Aorta (tissue), 5 donors: ENCODE data around the gene TMEM220. TPM values are rescaled to one million over a fixed set of nuclear protein-coding genes. Genes with fewer than 3 reads are reported as not detected.

ENCODE experiments used
- ATAC-seq: fragments of 200-7000 bp; cut with Tn5 transposase; one replicate; pipeline ENCODE4 v1.9.1; 2022; ENCODE audit warnings: moderate library complexity; ENCODE audit not compliant: low FRiP score
- DNase-seq, 2 donors: peaks; one replicate each; pipeline ENCODE4 v3.0.0-alpha.2; 2020
- H3K27ac ChIP-seq, 2 donors: one replicate each; pipeline ENCODE4 v1.5.1; 2013; ENCODE audit warnings: low read length in 2 of 2, mild to moderate bottlenecking in 2 of 2, moderate library complexity in 2 of 2, control low read depth in 1 of 2, inconsistent platforms in 1 of 2, low read depth in 1 of 2
- H3K27me3 ChIP-seq, 2 donors: one replicate each; pipeline ENCODE4 v1.6.1; 2013; ENCODE audit warnings: control low read depth in 1 of 2, low read length in 1 of 2, mild to moderate bottlenecking in 1 of 2, moderate library complexity in 1 of 2; ENCODE audit not compliant: insufficient read depth in 2 of 2, control insufficient read depth in 1 of 2
- H3K36me3 ChIP-seq, 2 donors: one replicate each; pipeline ENCODE4 v1.6.1; 2013; ENCODE audit warnings: control low read depth in 1 of 2, low read length in 1 of 2, mild to moderate bottlenecking in 1 of 2; ENCODE audit not compliant: insufficient read depth in 2 of 2, control insufficient read depth in 1 of 2
- H3K4me1 ChIP-seq, 2 donors: one replicate each; pipeline ENCODE4 v1.6.1; 2013; ENCODE audit warnings: low read length in 2 of 2, control low read depth in 1 of 2, mild to moderate bottlenecking in 1 of 2, moderate library complexity in 1 of 2; ENCODE audit not compliant: insufficient read depth in 2 of 2, control insufficient read depth in 1 of 2
- H3K4me3 ChIP-seq, 2 donors: one replicate each; pipeline ENCODE4 v1.5.1; 2013; ENCODE audit warnings: low read length in 2 of 2, control low read depth in 1 of 2, mild to moderate bottlenecking in 1 of 2
- H3K9me3 ChIP-seq: one replicate; pipeline ENCODE4 v1.6.1; 2013; ENCODE audit warnings: mild to moderate bottlenecking, low read length; ENCODE audit not compliant: control insufficient read depth
- WGBS, 2 donors: extraction: QIAGEN DNeasy Blood & Tissue Kit; methylation state at CpG; one replicate each; pipeline ENCODE4 v1.1.7; 2013; 5-methylcytosine and 5-hydroxymethylcytosine counted together
- intact Hi-C, 2 donors: fragments of 100-400 bp; cut with DNase I; formaldehyde crosslinking; loops; one replicate each; pipeline versions ENCODE4 v1.14.2 to v1.15.0; 2022
- polyA plus RNA-seq, 2 donors: library from polyadenylated mRNA; stranded (reverse); fragments of 200-250 nt; gene quantifications; one replicate each; pipeline ENCODE4 v1.2.3, GENCODE V29; 2013
- total RNA-seq, 2 donors: library from RNA; stranded (reverse); fragmentation: NEBNext Ultra II Directional; extraction: Animal tissue kit (Norgen Biotek cat#: 25700); gene quantifications; one replicate each; pipeline ENCODE4 v1.2.1, GENCODE V29; 2021
- donor health status: healthy with polysubstance abuse.
- donor health status: Bipolar disorder and iron deficiency.
- donor health status: DM: no; HTN: no; CAD: no.
- donor health status: DM: no; HTN: no; CAD: no.
- donor health status: DM: yes; HTN: yes; CAD: no.

TMEM220 gene
- total and polyA plus RNA-seq, 4 donors = 8.1 to 17.4 (median 13.0) TPM

DNA sequence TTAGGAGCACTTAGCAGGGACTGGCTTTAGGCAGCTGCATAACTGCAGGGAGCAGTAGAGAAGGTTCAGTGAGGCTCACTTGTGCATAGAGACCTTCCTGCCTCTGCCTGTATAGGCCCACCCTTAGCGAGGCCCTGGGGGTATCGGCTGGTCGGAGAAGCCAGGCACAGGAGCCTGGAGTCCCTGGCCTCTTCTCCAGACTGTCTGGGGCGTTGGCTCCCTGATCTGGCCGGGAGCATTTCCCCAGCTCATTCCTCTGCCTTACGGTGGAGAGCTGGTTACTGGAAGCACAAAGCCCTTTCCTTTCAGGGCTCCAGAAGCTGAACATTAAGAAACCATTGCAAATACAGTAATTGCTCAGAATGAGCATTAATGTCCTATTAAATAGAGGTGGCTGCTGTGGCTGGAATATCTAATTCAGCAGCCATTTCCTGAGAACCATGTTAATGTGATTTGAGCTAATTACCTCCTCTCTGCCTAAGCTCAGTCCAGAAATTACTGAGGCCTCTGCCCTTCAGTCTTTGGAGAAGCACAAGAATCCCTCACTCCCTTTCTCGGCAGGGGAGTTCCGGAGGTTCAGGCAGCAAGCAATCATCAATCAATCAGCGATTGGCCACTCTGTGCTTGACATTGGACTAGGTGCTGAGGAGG lies 18.8 kb upstream of the TMEM220 start:
- ATAC-seq (no peak), DNase-seq (peak in 1 of 2 donors; percentile 57)
- no peak overlapping the region for H3K4me3 ChIP-seq
- intact Hi-C loops = no loop called here
- 52 to 57% methylated on average over 9 of the region's 9 CpGs for WGBS, 2 donors
- H3K27ac ChIP-seq = no peak overlapping the region
- H3K27me3 ChIP-seq = no peaks in the 10 kb centered on the region
- H3K36me3 ChIP-seq = no peaks in the 10 kb centered on the region
- H3K4me1 ChIP-seq = no peaks in the 10 kb centered on the region
- H3K9me3 ChIP-seq = no peaks in the 10 kb centered on the region

- whole genome bisulfite sequencing, 2 donors = 56 to 66% methylated on average over 6 of the region's 6 CpGs
- Histone ChIP-seq H3K9me3 (no peaks in the 10 kb centered on the region), H3K36me3 (no peaks in the 10 kb centered on the region), H3K4me3 (no peak overlapping the region), H3K4me1 (no peaks in the 10 kb centered on the region), H3K27me3 (no peaks in the 10 kb centered on the region), H3K27ac (no peak overlapping the region)
- intact Hi-C loops = no loop called here
- no peak for DNase-seq
- ATAC-seq = no peak
Measured at GRCh38 chr17:10745231-10745630, 15.4 kb upstream of the TMEM220 start.

GRCh38 chr17:10744501-10745000 lies 14.7 kb upstream of the TMEM220 start:
- 32 to 41% methylated on average over 7 of the region's 7 CpGs for WGBS, 2 donors
- no peak for DNase-seq

GRCh38 chr17:10743316-10744009 lies 13.6 kb upstream of the TMEM220 start:
- WGBS, 2 donors = 56 to 60% methylated on average over 8 of the region's 8 CpGs

More at GRCh38 chr17:10744501-10745000, 14.7 kb upstream of the TMEM220 start:
- Histone ChIP-seq H3K4me3 (no peak overlapping the region), H3K36me3 (no peaks in the 10 kb centered on the region), H3K4me1 (no peaks in the 10 kb centered on the region), H3K27ac (no peak overlapping the region), H3K27me3 (no peaks in the 10 kb centered on the region), H3K9me3 (no peaks in the 10 kb centered on the region)
- intact Hi-C loops = no loop called here
- ATAC-seq = no peak

DNA sequence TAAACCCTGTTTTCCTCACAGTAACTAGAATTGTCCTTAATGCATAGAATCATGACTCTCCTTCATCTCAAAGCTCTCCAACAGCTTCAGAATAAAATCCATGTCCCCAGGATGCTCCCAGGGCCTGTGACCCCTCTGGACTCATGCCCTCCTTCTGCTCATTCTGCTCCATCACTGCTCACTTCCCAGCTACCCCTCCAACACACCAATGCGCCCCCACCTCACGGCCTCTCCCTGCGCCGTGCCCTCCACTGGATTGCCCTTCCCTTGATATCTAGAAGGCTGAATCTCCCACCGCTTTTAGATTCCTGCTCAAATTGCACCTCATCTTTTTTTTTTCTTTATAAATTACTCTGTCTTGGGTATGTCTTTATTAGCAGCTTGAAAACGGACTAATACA lies 12.6 kb upstream of the TMEM220 start:
- Histone ChIP-seq H3K4me1 (no peaks in the 10 kb centered on the region), H3K36me3 (no peaks in the 10 kb centered on the region), H3K4me3 (no peak overlapping the region), H3K27ac (no peak overlapping the region), H3K27me3 (no peaks in the 10 kb centered on the region), H3K9me3 (no peaks in the 10 kb centered on the region)
- ATAC-seq = no peak
- no peak for DNase-seq
- intact Hi-C loops = no loop called here
- WGBS, 2 donors = 90 to 96% methylated on average over 6 of the region's 6 CpGs

More at GRCh38 chr17:10743316-10744009, 13.6 kb upstream of the TMEM220 start:
- Histone ChIP-seq H3K27ac (no peak overlapping the region), H3K36me3 (no peaks in the 10 kb centered on the region), H3K4me1 (no peaks in the 10 kb centered on the region), H3K4me3 (no peak overlapping the region), H3K27me3 (no peaks in the 10 kb centered on the region), H3K9me3 (no peaks in the 10 kb centered on the region)
- ATAC-seq (peak; percentile 68), DNase-seq (no peak)
- intact Hi-C loops = no loop called here

DNA sequence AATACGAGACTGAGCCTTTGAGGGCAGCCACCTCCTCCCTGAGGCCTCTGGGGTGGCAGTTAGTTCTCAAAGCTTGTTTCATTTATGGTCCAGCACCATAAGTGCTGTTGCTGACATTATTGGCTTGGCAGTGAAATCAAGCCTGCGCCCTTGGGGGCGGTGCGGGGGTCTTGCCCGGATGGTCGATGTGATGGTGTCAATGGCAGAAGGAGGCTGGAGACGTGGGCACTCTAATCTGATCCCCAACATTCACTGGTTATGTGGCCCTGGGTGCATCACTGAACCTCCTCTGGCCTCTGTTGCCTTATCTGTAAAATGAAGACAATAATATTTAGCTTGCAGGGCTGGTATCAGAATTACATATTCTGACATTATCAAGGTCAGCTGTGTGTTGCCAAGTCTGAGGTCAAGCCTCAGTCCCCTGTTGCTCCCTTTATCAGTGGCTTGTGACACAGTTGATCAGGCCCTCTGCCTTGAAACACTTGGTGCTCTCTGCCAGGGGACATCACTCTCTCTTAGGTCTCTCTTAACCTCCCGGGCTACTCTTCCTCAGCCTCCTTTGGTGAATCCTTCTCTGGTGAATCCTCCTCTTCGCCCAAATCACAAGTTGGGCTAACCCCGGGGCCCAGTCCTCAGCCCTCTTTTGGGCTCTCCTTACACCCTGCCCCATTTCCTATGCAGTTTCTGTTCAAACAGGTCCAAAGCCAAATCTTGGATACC lies 11.8 kb upstream of the TMEM220 start:
- intact Hi-C loops = no loop called here
- 91 to 93% methylated on average over 10 of the region's 10 CpGs for WGBS, 2 donors
- Histone ChIP-seq H3K4me3 (no peak overlapping the region), H3K27ac (no peak overlapping the region), H3K27me3 (no peaks in the 10 kb centered on the region), H3K4me1 (no peaks in the 10 kb centered on the region), H3K36me3 (no peaks in the 10 kb centered on the region), H3K9me3 (no peaks in the 10 kb centered on the region)
- ATAC-seq (no peak), DNase-seq (no peak)

- no peaks in the 10 kb centered on the region for H3K27me3 ChIP-seq
- DNase-seq (no peak), ATAC-seq (no peak)
- H3K9me3 ChIP-seq = no peaks in the 10 kb centered on the region
- intact Hi-C loops = loop anchor here in 1 of 2 donors (10.0 kb wide), 1 partner anchor 55 kb away; no protein-coding TSS in a partner anchor
- no peak overlapping the region for H3K27ac ChIP-seq
- 77 to 82% methylated on average over 5 of the region's 5 CpGs for WGBS, 2 donors
- no peaks in the 10 kb centered on the region for H3K36me3 ChIP-seq
- no peak overlapping the region for H3K4me3 ChIP-seq
- no peaks in the 10 kb centered on the region for H3K4me1 ChIP-seq
Measured at GRCh38 chr17:10739386-10739785, 9.6 kb upstream of the TMEM220 start.

- intact Hi-C loops = loop anchor here in 1 of 2 donors (10.0 kb wide), 1 partner anchor 54 kb away; no protein-coding TSS in a partner anchor
- DNase-seq = no peak
- H3K27ac ChIP-seq = no peak overlapping the region
Measured at GRCh38 chr17:10738521-10739258, 8.9 kb upstream of the TMEM220 start.

More at GRCh38 chr17:10738521-10739258, 8.9 kb upstream of the TMEM220 start:
- Histone ChIP-seq H3K36me3 (no peaks in the 10 kb centered on the region), H3K9me3 (no peaks in the 10 kb centered on the region), H3K4me3 (no peak overlapping the region), H3K4me1 (no peaks in the 10 kb centered on the region), H3K27me3 (no peaks in the 10 kb centered on the region)
- ATAC-seq = no peak
- WGBS, 2 donors = 59 to 67% methylated on average over 5 of the region's 5 CpGs
